GM03348 (cell line): ENCODE measurements around the gene ITM2C.

ENCODE experiments used
- DNase-seq: peaks from one replicate; pipeline ENCODE4 v3.0.0; 2012; ENCODE audit warnings: low spot score

ITM2C gene

DNA sequence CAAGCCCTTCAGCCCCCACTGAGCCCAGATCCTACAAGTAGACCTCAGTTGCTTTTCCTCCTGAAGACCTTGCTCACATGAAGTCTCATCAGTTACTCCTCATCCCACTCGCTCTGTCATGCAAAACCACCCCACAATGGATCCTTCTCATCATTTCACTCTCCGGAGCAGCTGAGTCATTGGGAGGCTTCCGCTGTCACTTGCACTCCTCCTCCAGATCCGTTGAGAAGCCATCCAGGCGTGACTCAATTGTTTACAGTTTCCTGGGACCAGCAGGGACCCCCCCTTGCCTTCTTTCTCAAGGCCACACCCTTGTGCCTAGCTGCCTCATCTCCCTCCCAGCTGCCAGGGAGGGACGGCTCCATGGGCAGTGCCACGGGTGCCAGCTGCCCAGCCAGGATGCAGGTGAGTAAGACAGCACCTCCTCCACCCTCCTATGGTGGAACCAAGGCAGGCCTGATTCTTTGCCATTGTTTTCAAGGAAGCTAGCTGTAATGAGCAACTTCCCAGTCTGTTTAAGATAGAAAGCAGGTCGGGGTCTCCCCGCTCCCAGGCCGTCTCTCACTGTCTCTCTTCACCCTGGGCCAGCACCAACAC, 44.0 kb downstream of the ITM2C start:
- DNase-seq: peak; percentile 72

- DNase-seq: no peak
Observed at GRCh38 chr2:230909841-230910545, 45.3 kb downstream of the ITM2C start.

- no peak for DNase-seq
Observed at GRCh38 chr2:230910546-230911177, 45.9 kb downstream of the ITM2C start.

DNA sequence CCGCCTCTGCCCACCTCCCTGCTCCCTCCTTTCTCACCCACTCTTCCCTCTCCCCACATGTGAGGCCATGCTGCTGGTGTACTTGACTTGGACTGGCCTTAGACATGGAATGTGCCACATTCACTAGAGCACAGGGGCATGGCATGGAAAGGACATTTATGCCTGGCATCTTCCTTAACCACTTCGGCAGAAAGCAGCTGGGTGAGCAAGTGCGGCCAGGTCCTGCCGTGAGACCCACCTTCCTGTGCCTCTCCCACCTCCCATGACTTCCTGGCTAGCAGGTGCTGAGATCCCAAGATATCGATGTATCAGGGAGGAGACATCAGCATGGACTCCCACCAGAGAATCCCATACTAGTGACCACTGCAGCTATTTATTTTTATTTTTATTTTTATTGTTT, 47.3 kb downstream of the ITM2C start:
- no peak for DNase-seq

DNA sequence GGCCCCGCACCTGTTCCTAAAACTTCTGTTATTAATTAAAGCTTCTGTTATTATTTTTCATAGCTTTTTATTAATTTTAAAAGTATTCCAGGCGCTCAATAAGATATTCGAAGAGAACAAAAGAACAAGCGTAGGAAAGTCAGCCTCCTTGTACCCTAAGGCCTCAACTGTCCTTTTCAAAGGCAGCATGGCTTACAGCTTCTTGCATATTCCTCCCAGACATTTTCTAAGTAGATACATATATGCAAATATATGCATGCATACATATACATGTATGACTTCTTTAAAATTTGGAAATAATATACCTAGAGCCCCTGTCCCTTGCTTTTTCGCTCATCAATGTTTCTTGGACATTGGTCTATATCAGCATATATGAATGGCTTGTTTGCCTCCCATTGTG, 48.0 kb downstream of the ITM2C start:
- no peak for DNase-seq

DNA sequence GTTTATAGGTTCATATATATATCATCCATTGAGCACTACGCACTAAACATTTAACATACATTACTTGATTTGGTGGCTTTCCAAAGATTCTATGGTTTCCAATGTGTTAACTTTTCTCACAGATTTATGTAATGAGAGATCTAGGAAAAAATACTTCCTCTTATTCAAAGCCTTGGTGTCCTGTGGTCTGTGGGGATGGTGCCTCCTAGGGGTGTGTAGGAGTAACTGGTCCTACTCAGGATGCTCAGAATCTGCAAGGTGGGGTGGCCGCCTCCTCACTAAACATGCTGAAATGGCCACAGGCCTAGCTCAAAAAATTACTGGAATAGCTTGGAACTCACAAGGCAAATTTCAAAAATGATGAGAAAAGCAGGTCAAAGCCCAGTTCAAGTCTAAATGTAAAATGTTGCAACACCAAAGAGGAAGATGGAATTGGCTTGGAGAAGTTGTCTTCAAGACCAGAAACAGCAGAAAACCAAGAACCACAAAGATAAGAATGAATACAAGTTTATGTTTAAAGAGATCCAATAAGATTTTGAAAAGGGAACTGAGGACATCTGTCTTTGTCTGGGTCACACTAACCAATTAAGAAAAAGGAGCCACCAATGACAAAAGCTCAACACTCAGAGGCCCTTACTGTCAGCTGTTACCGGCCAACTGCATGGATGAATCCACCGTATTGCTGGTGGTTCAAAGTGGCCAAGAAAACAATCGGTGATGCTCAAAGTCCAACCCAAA, 48.8 kb downstream of the ITM2C start:
- no peak for DNase-seq

- DNase-seq: no peak
Observed at GRCh38 chr2:230914886-230915285, 50.1 kb downstream of the ITM2C start.

DNA sequence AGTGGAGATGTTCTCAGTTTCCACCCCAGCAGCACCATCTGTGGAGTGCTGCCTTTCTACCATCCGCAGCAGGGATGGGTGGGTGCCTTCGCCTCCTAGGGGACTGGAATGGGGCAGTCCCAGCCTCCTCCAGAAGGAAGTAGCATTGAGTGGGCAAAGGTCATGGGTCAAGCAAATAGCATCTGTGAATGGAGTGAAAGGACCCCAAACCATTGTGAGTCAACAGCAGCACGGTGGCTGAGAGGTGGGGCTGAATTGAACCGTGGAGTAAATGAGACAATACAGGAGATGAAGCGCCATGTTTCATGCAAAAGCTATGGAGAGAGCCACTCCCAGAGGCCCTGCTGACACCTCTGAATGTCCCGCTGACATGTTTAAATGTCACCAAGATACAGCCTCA, 50.6 kb downstream of the ITM2C start:
- no peak for DNase-seq

DNA sequence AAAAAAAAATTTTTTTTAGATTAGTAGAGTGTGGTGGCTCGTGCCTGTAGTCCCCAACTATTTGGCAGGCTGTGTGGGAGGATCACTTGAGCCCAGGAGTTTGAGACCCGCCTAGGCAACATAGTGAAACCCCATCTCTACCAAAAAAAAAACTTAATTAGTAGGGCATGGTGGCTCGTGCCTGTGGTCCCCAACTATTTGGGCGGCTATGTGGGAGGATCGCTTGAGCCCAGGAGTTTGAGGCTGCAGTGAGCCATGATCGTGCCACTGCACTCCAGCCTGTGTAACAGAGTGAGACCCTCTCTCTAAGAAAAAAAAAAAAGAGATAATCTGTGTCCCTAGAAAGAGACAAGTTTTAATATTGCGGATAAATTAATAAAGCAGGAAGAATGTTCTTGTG, 51.5 kb downstream of the ITM2C start:
- no peak for DNase-seq

GRCh38 chr2:230919240-230919639, 54.5 kb downstream of the ITM2C start:
- no peak for DNase-seq

- DNase-seq: no peak
Observed at GRCh38 chr2:230919681-230920080, 54.9 kb downstream of the ITM2C start.

DNA sequence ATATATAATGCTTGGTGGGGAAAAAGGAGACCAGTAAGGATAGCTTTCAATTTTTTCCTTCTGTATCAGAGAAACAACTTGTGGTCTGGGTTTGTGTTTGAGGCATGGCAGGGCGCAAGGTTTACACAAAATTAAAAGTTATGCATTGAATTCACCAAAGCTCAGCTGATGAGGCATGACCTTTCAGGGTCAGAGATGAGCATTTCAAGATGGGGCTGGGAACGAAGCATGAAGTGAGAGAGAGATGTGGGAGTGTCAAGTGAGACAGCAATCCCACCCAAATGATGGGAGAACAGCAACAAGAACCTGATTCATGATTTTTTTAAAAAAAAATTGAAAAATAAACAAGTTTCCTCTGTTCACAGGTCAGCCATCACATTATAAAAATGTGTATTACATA, 55.4 kb downstream of the ITM2C start:
- DNase-seq: no peak

GRCh38 chr2:230921806-230922595, 57.3 kb downstream of the ITM2C start:
- DNase-seq: no peak

DNA sequence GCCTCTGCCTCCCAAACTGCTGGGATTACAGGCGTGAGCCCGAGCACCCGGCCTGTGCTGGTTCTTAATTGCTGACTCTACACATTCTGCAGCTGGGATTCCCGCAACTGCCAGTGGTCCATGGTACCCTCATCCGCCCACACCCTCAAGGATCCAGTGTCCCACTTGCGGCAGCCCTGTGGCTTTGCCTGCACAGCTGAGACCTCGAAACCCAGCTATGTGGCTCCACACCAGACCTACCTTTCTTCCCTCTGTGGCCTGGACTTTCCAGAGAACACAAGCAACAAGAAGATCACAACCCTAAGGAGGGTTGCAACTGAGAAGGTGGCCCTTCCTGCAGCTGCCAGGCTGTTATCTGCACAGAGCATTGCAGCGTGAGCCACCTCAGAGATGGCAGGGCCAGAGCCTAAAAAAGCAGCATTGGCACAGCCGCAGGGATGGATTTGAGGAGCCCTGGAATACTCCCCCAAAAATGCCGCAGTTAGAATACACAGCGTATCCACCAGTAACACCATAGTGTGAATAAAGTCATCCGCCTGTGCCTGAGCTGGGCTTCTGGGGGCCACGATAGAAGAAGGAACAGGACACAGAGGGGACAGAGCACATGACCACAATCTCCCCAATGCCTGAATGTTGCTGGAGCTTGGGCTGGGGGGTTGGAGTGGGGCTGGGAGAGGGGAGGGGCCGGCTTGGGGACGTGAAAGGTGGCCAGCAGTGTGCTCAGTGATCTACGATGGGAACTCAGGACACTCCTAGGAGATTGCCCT, 58.4 kb downstream of the ITM2C start:
- DNase-seq: no peak

DNA sequence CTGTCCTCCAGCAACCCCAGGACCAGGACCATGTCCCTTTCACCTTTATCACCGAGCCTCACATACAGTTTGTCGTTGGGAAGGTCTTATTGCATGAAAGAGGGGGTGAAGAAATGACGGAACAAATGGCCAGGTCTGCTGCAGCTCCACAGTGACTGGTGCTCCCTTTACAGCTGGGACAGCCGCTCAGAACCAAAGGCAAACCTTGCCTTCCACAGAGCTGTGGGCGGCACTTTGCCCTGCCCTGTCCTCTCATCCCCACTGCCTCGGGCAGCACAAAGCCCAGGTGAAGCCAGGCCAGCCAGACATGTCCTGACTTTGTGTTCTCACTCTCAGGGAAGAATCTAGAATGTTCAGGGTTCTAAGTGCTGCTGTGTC, 59.3 kb downstream of the ITM2C start:
- no peak for DNase-seq

- no peak for DNase-seq
Observed at GRCh38 chr2:230924470-230925341, 60.0 kb downstream of the ITM2C start, which contains the start of gene GPR55. Gene GPR55 (minus strand): TSS chr2:230925242. CDS start chr2:230910962, 14,280 bp downstream.

DNA sequence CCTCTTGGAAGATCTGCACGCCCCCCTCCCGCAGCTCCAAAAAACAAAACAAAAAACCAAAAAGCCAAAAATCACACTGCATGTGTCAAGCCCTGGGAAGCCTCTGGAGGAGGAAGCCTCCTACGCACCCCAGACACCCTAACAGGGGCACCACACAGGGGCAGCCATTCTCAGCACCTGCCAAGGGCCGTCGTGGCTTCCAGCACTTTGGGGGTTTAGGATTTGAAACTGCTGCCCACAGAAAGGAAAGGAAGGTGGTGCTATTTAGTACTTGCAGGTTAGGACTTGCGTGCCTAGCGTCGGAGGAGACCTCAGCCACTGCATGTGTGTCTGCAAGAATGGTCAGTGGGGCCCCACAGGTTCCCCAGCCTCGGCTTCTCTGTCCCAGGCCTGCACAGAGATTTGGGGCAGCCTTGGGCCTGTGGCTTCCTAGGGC, 60.7 kb downstream of the ITM2C start:
- DNase-seq: no peak

GRCh38 chr2:230925879-230926765, 61.4 kb downstream of the ITM2C start:
- no peak for DNase-seq

- no peak for DNase-seq
Observed at GRCh38 chr2:230927711-230928341, 63.1 kb downstream of the ITM2C start.
